ENCODE data around the gene TPX2. TPM values are rescaled to one million over a fixed set of nuclear protein-coding genes. Genes with fewer than 3 reads are reported as not detected.

TPX2 gene
- total and polyA plus RNA-seq, 2 donors (not counting 1 experiment from before 2014, with no cell fraction given): 0.30 to 0.31 TPM

GRCh38 chr20:31784354-31785044, 45.4 kb downstream of the TPX2 start:
- Histone ChIP-seq H4K20me1 (ENCODE audit: control insufficient read depth, insufficient read depth, low read length, poor library complexity, severe bottlenecking) (no peaks in the 10 kb centered on the region), H3K27me3 (replicated peaks in 1 of 4; ENCODE audit: control extremely low read depth in 1 of 4, control insufficient read depth in 3 of 4, insufficient read depth in 4 of 4, low read length in 3 of 4) (no peaks in the 10 kb centered on the region), H3K4me2 (replicated peaks; ENCODE audit: low read depth, low read length, poor library complexity, severe bottlenecking) (no peak overlapping the region), H3K4me3 (ENCODE audit: control extremely low read depth in 1 of 5, extremely low read depth in 1 of 5, insufficient read depth in 1 of 5, low read depth in 2 of 5, low read length in 4 of 5) (no peak overlapping the region), H3K36me3 (replicated peaks in 1 of 2; ENCODE audit: control extremely low read depth in 1 of 2, control insufficient read depth in 1 of 2, extremely low read depth in 1 of 2, insufficient read depth in 2 of 2, low read length in 1 of 2) (no peaks in the 10 kb centered on the region), H2AFZ (ENCODE audit: insufficient read depth, low read depth, low read length, poor library complexity, severe bottlenecking) (no peak overlapping the region), H3K27ac (ENCODE audit: low read length in 2 of 2) (no peak overlapping the region), H3K9me3 (ENCODE audit: control extremely low read depth in 1 of 3, control insufficient read depth in 2 of 3, insufficient read depth in 1 of 3, low read length in 2 of 3) (no peaks in the 10 kb centered on the region), H3K4me1 (ENCODE audit: control insufficient read depth in 2 of 2, insufficient read depth in 2 of 2, low read length in 2 of 2) (no peaks in the 10 kb centered on the region), H3K9ac (ENCODE audit: low read length) (no peak overlapping the region), H3K79me2 (ENCODE audit: control insufficient read depth, insufficient read depth, low read length) (no peaks in the 10 kb centered on the region)
- intact Hi-C loops (cut with micrococcal nuclease): no loop called here
- DNase-seq (no peak), ATAC-seq (ENCODE audit: low read depth) (no peak)
- ChIA-PET POLR2A (interaction anchor here (0.5 kb wide), 1 partner anchor 12 kb away, joined by 11 read pairs; no protein-coding TSS in a partner anchor), CTCF (no interaction called here)
- 95% methylated on average over 6 of the region's 7 CpGs for WGBS (ENCODE audit: insufficient coverage)
- no peak for TF ChIP-seq EZH2 (IDR thresholded peaks at IDR 0.05; ENCODE audit: borderline replicate concordance, insufficient read depth, low read depth, low read length, poor library complexity, severe bottlenecking)
- TF ChIP-seq CTCF (IDR thresholded peaks at IDR 0.05): no peak
- H3K27ac Mint-ChIP-seq: no peak overlapping the region
- no peaks in the 10 kb centered on the region for H3K9me3 Mint-ChIP-seq (ENCODE audit: insufficient read depth)
- H3K4me1 Mint-ChIP-seq: no peaks in the 10 kb centered on the region
- H3K27me3 Mint-ChIP-seq: no peaks in the 10 kb centered on the region
- H3K4me3 Mint-ChIP-seq: no peak overlapping the region

GRCh38 chr20:31785089-31785488, 46.0 kb downstream of the TPX2 start:
- POLR2A ChIA-PET: no interaction called here
- no peaks in the 10 kb centered on the region for H3K9me3 Mint-ChIP-seq (ENCODE audit: insufficient read depth)
- DNase-seq (no peak), ATAC-seq (ENCODE audit: low read depth) (no peak)
- no peaks in the 10 kb centered on the region for H3K36me3 ChIP-seq (replicated peaks in 1 of 2; ENCODE audit: control extremely low read depth in 1 of 2, control insufficient read depth in 1 of 2, extremely low read depth in 1 of 2, insufficient read depth in 2 of 2, low read length in 1 of 2)
- CTCF ChIA-PET: no interaction called here
- no CpG with 5 or more reads among the region's 3 CpGs for WGBS (ENCODE audit: insufficient coverage)
- H3K27ac Mint-ChIP-seq: no peak overlapping the region
- H3K79me2 ChIP-seq (ENCODE audit: control insufficient read depth, insufficient read depth, low read length): no peaks in the 10 kb centered on the region
- no peaks in the 10 kb centered on the region for H3K4me1 Mint-ChIP-seq
- no peak overlapping the region for H2AFZ ChIP-seq (ENCODE audit: insufficient read depth, low read depth, low read length, poor library complexity, severe bottlenecking)
- no peaks in the 10 kb centered on the region for H3K27me3 ChIP-seq (replicated peaks in 1 of 4; ENCODE audit: control extremely low read depth in 1 of 4, control insufficient read depth in 3 of 4, insufficient read depth in 4 of 4, low read length in 3 of 4)
- no peaks in the 10 kb centered on the region for H3K9me3 ChIP-seq (ENCODE audit: control extremely low read depth in 1 of 3, control insufficient read depth in 2 of 3, insufficient read depth in 1 of 3, low read length in 2 of 3)
- no peak overlapping the region for H3K9ac ChIP-seq (ENCODE audit: low read length)
- no peak overlapping the region for H3K27ac ChIP-seq (ENCODE audit: low read length in 2 of 2)
- no peak overlapping the region for H3K4me3 Mint-ChIP-seq
- no peaks in the 10 kb centered on the region for H3K27me3 Mint-ChIP-seq
- TF ChIP-seq CTCF (IDR thresholded peaks at IDR 0.05) (no peak), EZH2 (IDR thresholded peaks at IDR 0.05; ENCODE audit: borderline replicate concordance, insufficient read depth, low read depth, low read length, poor library complexity, severe bottlenecking) (no peak)
- H3K4me1 ChIP-seq (ENCODE audit: control insufficient read depth in 2 of 2, insufficient read depth in 2 of 2, low read length in 2 of 2): no peaks in the 10 kb centered on the region
- no peak overlapping the region for H3K4me2 ChIP-seq (replicated peaks; ENCODE audit: low read depth, low read length, poor library complexity, severe bottlenecking)
- no peak overlapping the region for H3K4me3 ChIP-seq (ENCODE audit: control extremely low read depth in 1 of 5, extremely low read depth in 1 of 5, insufficient read depth in 1 of 5, low read depth in 2 of 5, low read length in 4 of 5)
- intact Hi-C loops (cut with micrococcal nuclease): no loop called here
- no peaks in the 10 kb centered on the region for H4K20me1 ChIP-seq (ENCODE audit: control insufficient read depth, insufficient read depth, low read length, poor library complexity, severe bottlenecking)

Data from B cell (primary cell).